Left lung (tissue), 10 donors: ENCODE measurements around the gene PAQR8. TPM values are rescaled to one million over a fixed set of nuclear protein-coding genes. Genes with fewer than 3 reads are reported as not detected.

Experiments
- ATAC-seq: fragments of 200-7000 bp; cut with Tn5 transposase; one replicate; pipeline ENCODE4 v1.9.1; 2020; ENCODE audit warnings: moderate library complexity
- DNase-seq, 4 donors: peaks; one replicate each; pipeline ENCODE4 v3.0.0-alpha.2; 2013 to 2020
- H3K27ac ChIP-seq, 2 donors: fragments of 200-600 bp; sonication (generic) in 1 of 2; one replicate each; pipeline versions ENCODE4 v1.5.0 to v1.8.0; 2020 to 2021
- H3K27me3 ChIP-seq, 2 donors: fragments of 200-600 bp; sonication (generic) in 1 of 2; one replicate each; pipeline versions ENCODE4 v1.5.0 to v1.8.0; 2020 to 2021
- H3K36me3 ChIP-seq, 2 donors: fragments of 200-600 bp; sonication (generic) in 1 of 2; one replicate each; pipeline versions ENCODE4 v1.5.0 to v1.8.0; 2020 to 2021
- H3K4me1 ChIP-seq, 2 donors: fragments of 200-600 bp; one replicate each; pipeline ENCODE4 v1.8.0; 2021
- H3K4me3 ChIP-seq, 2 donors: fragments of 200-600 bp; sonication (generic) in 1 of 2; one replicate each; pipeline versions ENCODE4 v1.5.0 to v1.8.0; 2020 to 2021; ENCODE audit warnings: mild to moderate bottlenecking in 1 of 2
- H3K9me3 ChIP-seq, 2 donors: fragments of 200-600 bp; sonication (generic) in 1 of 2; one replicate each; pipeline versions ENCODE4 v1.5.0 to v1.8.0; 2020 to 2021
- intact Hi-C, 2 donors: fragments of 100-400 bp; cut with DNase I; formaldehyde crosslinking; loops; one replicate each; pipeline versions ENCODE4 v1.11.2 to v1.14.2; 2022
- polyA plus RNA-seq, 6 donors: library from polyadenylated mRNA; unstranded; fragments of 120-200 nt; gene quantifications; one replicate each; pipeline ENCODE4 v1.2.1, GENCODE V29; 2013; ENCODE audit not compliant: insufficient read length in 6 of 6
- total RNA-seq, 2 donors: library from RNA; stranded (reverse); fragmentation: NEBNext Ultra II Directional; extraction: Animal tissue kit (Norgen Biotek cat#: 25700); gene quantifications; one replicate each; pipeline ENCODE4 v1.2.1, GENCODE V29; 2021
- TF ChIP-seq, protein P1 (sequence below), 2 donors: fragments of 200-600 bp; sonication (generic) in 1 of 2; IDR thresholded peaks; one replicate each; pipeline versions ENCODE4 v1.5.0 to v1.8.0; 2021; ENCODE audit warnings: antibody characterized with exemption in 2 of 2
- donor health status: DM: no; HTN: yes; CAD: no.
- donor health status: DM: no; HTN: no; CAD: no.

Gene PAQR8
- total and polyA plus RNA-seq, 8 donors, result 9.3 to 22.9 (median 16.6) TPM

DNA sequence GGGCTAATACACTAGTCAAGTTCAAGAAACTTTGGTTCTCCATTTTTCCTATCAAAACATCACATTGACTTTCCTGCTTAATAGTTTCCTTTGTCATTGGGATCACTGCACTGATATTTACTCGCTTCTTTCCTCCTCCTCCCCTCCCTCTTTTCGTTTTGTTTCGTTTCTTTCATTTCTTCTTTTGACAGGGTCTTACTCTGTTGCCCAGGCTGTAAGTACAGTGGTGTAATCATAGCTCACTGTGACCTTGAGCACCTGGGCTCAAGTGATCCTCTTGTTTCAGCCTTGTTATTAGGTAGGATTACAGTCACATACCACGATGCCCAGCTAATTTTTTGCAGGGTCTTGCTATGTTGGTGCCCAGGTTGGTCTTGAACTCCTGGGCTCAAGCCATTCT is 12.3 kb downstream of the PAQR8 start:
- H3K9me3 ChIP-seq, result no peaks in the 10 kb centered on the region
- H3K27ac ChIP-seq, result no peak overlapping the region
- peaks cover 0 to 23% of the 10 kb centered on the region in 2 donors for H3K4me1 ChIP-seq
- ATAC-seq (no peak), DNase-seq (no peak)
- peaks cover 0 to 7% of the 10 kb centered on the region in 2 donors for H3K36me3 ChIP-seq
- no peaks in the 10 kb centered on the region for H3K27me3 ChIP-seq
- intact Hi-C loops, result no loop called here
- no peak overlapping the region for H3K4me3 ChIP-seq
- TF ChIP-seq, protein P1, sequence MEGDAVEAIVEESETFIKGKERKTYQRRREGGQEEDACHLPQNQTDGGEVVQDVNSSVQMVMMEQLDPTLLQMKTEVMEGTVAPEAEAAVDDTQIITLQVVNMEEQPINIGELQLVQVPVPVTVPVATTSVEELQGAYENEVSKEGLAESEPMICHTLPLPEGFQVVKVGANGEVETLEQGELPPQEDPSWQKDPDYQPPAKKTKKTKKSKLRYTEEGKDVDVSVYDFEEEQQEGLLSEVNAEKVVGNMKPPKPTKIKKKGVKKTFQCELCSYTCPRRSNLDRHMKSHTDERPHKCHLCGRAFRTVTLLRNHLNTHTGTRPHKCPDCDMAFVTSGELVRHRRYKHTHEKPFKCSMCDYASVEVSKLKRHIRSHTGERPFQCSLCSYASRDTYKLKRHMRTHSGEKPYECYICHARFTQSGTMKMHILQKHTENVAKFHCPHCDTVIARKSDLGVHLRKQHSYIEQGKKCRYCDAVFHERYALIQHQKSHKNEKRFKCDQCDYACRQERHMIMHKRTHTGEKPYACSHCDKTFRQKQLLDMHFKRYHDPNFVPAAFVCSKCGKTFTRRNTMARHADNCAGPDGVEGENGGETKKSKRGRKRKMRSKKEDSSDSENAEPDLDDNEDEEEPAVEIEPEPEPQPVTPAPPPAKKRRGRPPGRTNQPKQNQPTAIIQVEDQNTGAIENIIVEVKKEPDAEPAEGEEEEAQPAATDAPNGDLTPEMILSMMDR (IDR thresholded peaks at IDR 0.05), result no peak

DNA sequence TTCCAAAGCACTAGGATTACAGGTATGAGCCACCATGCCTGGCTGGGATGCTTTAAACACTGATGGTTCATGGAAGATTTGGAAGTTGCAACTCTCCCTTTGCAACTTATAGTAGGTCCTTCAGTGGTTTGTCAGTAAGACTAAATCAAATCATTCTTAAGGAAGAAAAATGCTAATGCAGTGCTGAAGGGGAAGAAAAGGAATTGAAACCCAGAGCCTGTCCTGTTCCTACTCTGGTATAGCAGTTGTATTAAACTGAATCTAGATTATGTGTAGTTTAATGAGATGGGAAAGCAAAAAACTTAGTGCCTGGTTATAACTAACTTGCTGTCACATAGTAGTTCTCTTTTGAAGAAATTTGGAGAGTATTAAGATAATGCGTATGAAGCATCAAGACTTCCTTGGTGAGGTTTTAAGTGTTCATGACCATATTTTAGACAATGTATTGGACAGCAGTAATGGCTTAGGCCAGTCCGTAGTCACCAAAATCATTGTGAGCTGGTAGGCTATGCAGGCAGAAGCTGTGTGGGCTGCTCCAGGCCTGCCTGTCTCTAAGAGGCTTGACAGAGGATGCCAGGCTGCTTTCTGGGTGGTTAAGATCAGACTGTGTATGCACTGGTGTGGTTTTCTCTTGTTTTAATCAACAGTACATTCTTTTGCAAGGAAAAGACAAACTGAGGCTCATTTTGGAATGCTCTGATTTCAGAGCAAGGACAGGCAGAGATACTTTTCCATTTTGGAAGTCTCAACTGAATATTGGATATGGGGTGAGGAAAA is 14.0 kb downstream of the PAQR8 start:
- peaks cover 0 to 23% of the 10 kb centered on the region in 2 donors for H3K4me1 ChIP-seq
- intact Hi-C loops, result no loop called here
- DNase-seq, result no peak
- no peak for ATAC-seq
- H3K36me3 ChIP-seq, result peaks cover 0 to 7% of the 10 kb centered on the region in 2 donors
- no peaks in the 10 kb centered on the region for H3K27me3 ChIP-seq
- TF ChIP-seq, protein P1 (IDR thresholded peaks at IDR 0.05), result no peak
- no peaks in the 10 kb centered on the region for H3K9me3 ChIP-seq
- no peak overlapping the region for H3K27ac ChIP-seq
- H3K4me3 ChIP-seq, result no peak overlapping the region

DNA sequence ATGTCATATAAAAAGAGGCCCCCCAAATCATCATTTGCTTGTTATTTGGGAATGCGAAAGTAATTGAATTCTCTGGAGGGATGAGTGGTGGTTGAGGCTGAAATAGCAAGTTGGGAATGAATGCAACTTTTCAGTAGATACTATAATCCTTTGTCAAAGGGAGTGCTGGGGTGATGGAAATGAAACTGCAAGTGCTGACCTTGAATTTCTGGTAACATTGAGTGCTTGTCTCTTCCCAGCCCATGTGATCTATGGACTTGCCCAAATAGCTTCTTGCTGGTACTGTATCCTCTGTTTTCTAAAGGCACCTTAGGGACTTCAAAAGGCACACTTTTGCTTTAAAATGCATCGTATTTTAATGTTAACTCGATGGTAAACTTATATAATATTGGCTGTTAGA is 14.8 kb downstream of the PAQR8 start:
- intact Hi-C loops, result no loop called here
- TF ChIP-seq, protein P1 (IDR thresholded peaks at IDR 0.05), result no peak
- Histone ChIP-seq H3K36me3 (peaks cover 0 to 7% of the 10 kb centered on the region in 2 donors), H3K9me3 (no peaks in the 10 kb centered on the region), H3K4me3 (no peak overlapping the region), H3K27me3 (no peaks in the 10 kb centered on the region), H3K4me1 (peaks cover 0 to 23% of the 10 kb centered on the region in 2 donors), H3K27ac (no peak overlapping the region)
- ATAC-seq (no peak), DNase-seq (no peak)

DNA sequence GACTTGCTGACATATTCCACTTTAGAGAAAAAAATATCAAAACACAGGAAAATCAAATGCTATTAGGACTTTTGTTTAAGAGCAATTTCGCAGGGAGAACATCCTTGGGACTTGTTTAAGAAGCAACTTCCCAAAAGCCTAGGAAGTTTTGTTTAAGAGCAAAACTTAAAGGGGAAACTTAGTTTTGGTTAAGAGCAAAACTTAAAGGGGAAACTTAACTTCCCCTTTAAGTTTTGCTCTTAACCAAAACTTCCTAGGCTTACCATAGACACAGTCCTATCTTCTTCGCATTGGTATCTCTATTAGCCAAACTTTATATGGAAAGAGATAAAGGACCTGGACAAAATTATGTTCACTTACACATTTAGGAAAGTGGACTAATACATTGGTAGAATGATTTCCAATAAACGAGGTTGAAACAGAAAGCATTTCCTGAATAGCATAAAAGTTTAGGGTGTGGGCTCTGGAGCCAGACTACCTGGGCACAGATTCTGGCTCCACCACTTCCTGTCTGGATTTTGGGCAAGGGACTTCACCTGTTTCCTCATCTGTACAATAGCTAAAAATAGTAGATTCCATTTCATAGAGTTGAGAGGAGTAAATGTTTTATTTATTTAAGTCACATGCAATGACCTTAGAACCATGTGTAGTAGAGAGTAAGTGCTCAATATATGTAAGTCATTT is 15.7 kb downstream of the PAQR8 start:
- Histone ChIP-seq H3K4me1 (peaks cover 0 to 23% of the 10 kb centered on the region in 2 donors), H3K27ac (peak overlapping the region in 1 of 2 donors; percentile 9), H3K36me3 (peaks cover 0 to 7% of the 10 kb centered on the region in 2 donors), H3K4me3 (no peak overlapping the region), H3K27me3 (no peaks in the 10 kb centered on the region), H3K9me3 (no peaks in the 10 kb centered on the region)
- intact Hi-C loops, result no loop called here
- no peak for DNase-seq
- TF ChIP-seq, protein P1 (IDR thresholded peaks at IDR 0.05), result no peak
- peak; percentile 38 for ATAC-seq

DNA sequence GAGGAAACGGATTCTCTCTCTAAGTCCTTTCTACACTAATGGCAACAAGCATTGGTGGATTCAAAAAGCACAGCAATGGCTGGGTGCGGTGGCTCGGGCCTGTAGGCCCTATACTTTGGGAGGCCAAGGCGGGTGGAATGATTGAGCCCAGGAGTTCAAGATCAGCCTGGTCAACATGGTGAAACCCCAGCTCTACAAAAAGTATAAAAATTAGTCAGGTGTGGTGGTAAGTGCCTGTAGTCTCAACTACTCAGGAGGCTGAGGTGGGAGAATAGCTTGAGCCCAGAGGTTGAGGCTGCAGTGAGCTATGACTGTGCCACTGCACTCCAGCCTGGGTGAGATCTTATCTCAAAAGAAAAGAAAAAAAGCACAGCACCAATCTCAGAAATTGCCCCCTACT is 19.3 kb downstream of the PAQR8 start:
- intact Hi-C loops, result no loop called here
- ATAC-seq, result no peak
- no peaks in the 10 kb centered on the region for H3K36me3 ChIP-seq
- no peaks in the 10 kb centered on the region for H3K27me3 ChIP-seq
- no peak overlapping the region for H3K4me3 ChIP-seq
- no peak for DNase-seq
- TF ChIP-seq, protein P1 (IDR thresholded peaks at IDR 0.05), result no peak
- no peaks in the 10 kb centered on the region for H3K9me3 ChIP-seq
- H3K4me1 ChIP-seq, result peaks cover 0 to 21% of the 10 kb centered on the region in 2 donors
- no peak overlapping the region for H3K27ac ChIP-seq
